Esophagus squamous epithelium (tissue), 5 donors: ENCODE data around the gene MTHFSD. TPM values are rescaled to one million over a fixed set of nuclear protein-coding genes. Genes with fewer than 3 reads are reported as not detected.

Experiments
- DNase-seq: peaks from one replicate; lab custom pipeline; 2025; lab: John Stamatoyannopoulos, UW
- H3K27ac ChIP-seq, 4 donors: fragments of 200-600 bp; sonication (generic); one replicate each; pipeline ENCODE4 v1.5.1; 2016 to 2019; ENCODE audit warnings: mild to moderate bottlenecking in 1 of 4
- H3K27me3 ChIP-seq, 4 donors: fragments of 200-600 bp; sonication (generic); 1 replicate in 3 of 4; 2 replicates in 1 of 4; pipeline versions ENCODE4 v1.5.1 to v1.6.0; 2017 to 2021; ENCODE audit warnings: antibody characterized with exemption in 1 of 4
- H3K36me3 ChIP-seq, 3 donors: fragments of 200-600 bp; sonication (generic); one replicate each; pipeline ENCODE4 v1.5.1; 2016 to 2019
- H3K4me1 ChIP-seq, 3 donors: fragments of 200-600 bp; sonication (generic); one replicate each; pipeline ENCODE4 v1.5.1; 2017 to 2019
- H3K4me3 ChIP-seq, 4 donors: fragments of 200-600 bp; sonication (generic); 1 replicate in 3 of 4; 2 replicates in 1 of 4; pipeline ENCODE4 v1.5.1; 2016 to 2019; ENCODE audit warnings: mild to moderate bottlenecking in 2 of 4, moderate library complexity in 1 of 4
- H3K9me3 ChIP-seq, 3 donors: fragments of 200-600 bp; sonication (generic); one replicate each; pipeline ENCODE4 v1.5.1; 2016 to 2019
- CTCF ChIP-seq, 6 experiments: fragments of 450-650 bp in 4 of 6; fragments of 200-600 bp in 2 of 6; sonication (generic) in 2 of 6; IDR thresholded peaks; one replicate each; pipeline ENCODE4 v1.5.1; 2016 to 2019; ENCODE audit warnings: antibody characterized with exemption in 6 of 6, mild to moderate bottlenecking in 4 of 6, moderate library complexity in 4 of 6
- POLR2A ChIP-seq, 4 donors: fragments of 450-650 bp; IDR thresholded peaks; one replicate each; pipeline ENCODE4 v1.6.1; 2017; ENCODE audit warnings: antibody characterized with exemption in 4 of 4, mild to moderate bottlenecking in 4 of 4, moderate library complexity in 3 of 4
- WGBS, 2 donors: methylation state at CpG; one replicate each; pipeline ENCODE4 v1.1.5; 2018; 5-methylcytosine and 5-hydroxymethylcytosine counted together
- intact Hi-C: fragments of 100-400 bp; cut with DNase I; formaldehyde crosslinking; loops from one replicate; pipeline ENCODE4 v1.15.0; 2022
- total RNA-seq, 4 donors: library from RNA; depleted of rRNA; stranded (reverse); fragments of >200 nt; gene quantifications; one replicate each; pipeline ENCODE4 v1.1.0, GENCODE V29; 2016
- donor health status: DM: yes; HTN: yes; CAD: no.

Gene MTHFSD
- total RNA-seq, 4 donors from 2014 or later = 10.7 to 17.7 (median 14.8) TPM

DNA sequence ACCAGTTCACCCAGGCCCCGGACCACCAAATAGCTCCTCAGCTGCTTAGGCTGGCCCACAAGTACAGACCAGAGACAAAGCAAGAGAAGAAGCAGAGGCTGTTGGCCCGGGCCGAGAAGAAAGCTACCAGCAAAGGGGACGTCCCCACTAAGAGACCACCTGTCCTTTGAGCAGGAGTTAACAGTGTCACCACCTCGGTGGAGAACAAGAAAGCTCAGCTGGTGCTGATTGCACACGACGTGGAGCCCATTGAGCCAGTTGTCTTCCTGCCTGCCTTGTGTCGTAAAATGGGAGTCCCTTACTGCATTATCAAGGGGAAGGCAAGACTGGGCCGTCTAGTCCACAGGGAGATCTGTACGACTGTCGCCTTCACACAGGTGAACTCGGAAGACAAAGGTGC lies 29.3 kb downstream of the MTHFSD start:
- TF ChIP-seq POLR2A (IDR thresholded peaks at IDR 0.05) = no peak
- no peak for TF ChIP-seq CTCF (IDR thresholded peaks at IDR 0.05)
- DNase-seq = no peak
- H3K27ac ChIP-seq = no peak overlapping the region
- H3K9me3 ChIP-seq = no peaks in the 10 kb centered on the region
- peaks cover 0 to 9% (median 0%) of the 10 kb centered on the region in 3 donors for H3K4me1 ChIP-seq
- WGBS, 2 donors = 62 to 71% methylated on average over 7 to 9 of the region's 12 CpGs
- intact Hi-C loops = loop anchor here (10.0 kb wide), 1 partner anchor 701 kb away; no protein-coding TSS in a partner anchor
- no peaks in the 10 kb centered on the region for H3K36me3 ChIP-seq
- no peak overlapping the region for H3K4me3 ChIP-seq
- peaks cover 0 to 34% (median 0%) of the 10 kb centered on the region in 4 donors for H3K27me3 ChIP-seq

- peaks cover 0 to 50% (median 0%) of the 10 kb centered on the region in 4 donors for H3K27me3 ChIP-seq
- H3K27ac ChIP-seq = no peak overlapping the region
- H3K4me1 ChIP-seq = peaks cover 9 to 20% (median 13%) of the 10 kb centered on the region in 3 donors
- H3K4me3 ChIP-seq = no peak overlapping the region
- intact Hi-C loops = loop anchor here (10.0 kb wide), 1 partner anchor 699 kb away; no protein-coding TSS in a partner anchor
- TF ChIP-seq CTCF (IDR thresholded peaks at IDR 0.05) (no peak), POLR2A (IDR thresholded peaks at IDR 0.05) (no peak)
- no peaks in the 10 kb centered on the region for H3K9me3 ChIP-seq
- no peaks in the 10 kb centered on the region for H3K36me3 ChIP-seq
- no peak for DNase-seq
- 18 to 55% methylated on average over 2 to 6 of the region's 6 CpGs for WGBS, 2 donors
These were observed 31.0 kb downstream of the MTHFSD start for GRCh38 chr16:86524029-86524428.

- Histone ChIP-seq H3K27me3 (peaks cover 0 to 58% (median 0%) of the 10 kb centered on the region in 4 donors), H3K4me1 (peaks cover 9 to 26% (median 13%) of the 10 kb centered on the region in 3 donors), H3K36me3 (no peaks in the 10 kb centered on the region), H3K9me3 (no peaks in the 10 kb centered on the region), H3K27ac (no peak overlapping the region), H3K4me3 (no peak overlapping the region)
- WGBS, 2 donors = 80% methylated on average over 1 to 4 of the region's 5 CpGs
- intact Hi-C loops = loop anchor here (10.0 kb wide), 1 partner anchor 698 kb away; no protein-coding TSS in a partner anchor
- TF ChIP-seq POLR2A (IDR thresholded peaks at IDR 0.05) (no peak), CTCF (IDR thresholded peaks at IDR 0.05) (no peak)
- no peak for DNase-seq
These were observed 31.8 kb downstream of the MTHFSD start for GRCh38 chr16:86523166-86523740.

DNA sequence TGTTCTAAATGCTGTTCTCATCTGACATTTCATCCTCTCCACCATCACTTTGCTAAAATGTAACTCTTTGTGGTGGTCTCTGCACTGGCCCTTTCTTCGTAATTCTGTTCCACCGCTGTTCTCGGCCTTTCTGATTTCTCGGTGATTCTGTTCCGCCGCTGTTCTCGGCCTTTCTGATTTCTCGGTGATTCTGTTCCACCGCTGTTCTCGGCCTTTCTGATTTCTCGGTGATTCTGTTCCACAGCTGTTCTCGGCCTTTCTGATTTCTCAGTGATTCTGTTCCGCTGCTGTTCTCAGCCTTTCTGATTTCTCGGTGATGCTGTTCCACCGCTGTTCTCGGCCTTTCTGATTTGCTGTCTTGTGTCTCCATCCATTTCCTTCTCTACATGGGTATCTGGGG lies 32.4 kb downstream of the MTHFSD start:
- DNase-seq = no peak
- TF ChIP-seq POLR2A (IDR thresholded peaks at IDR 0.05) (no peak), CTCF (IDR thresholded peaks at IDR 0.05) (no peak)
- Histone ChIP-seq H3K4me3 (no peak overlapping the region), H3K9me3 (no peaks in the 10 kb centered on the region), H3K4me1 (peaks cover 9 to 32% (median 16%) of the 10 kb centered on the region in 3 donors), H3K36me3 (no peaks in the 10 kb centered on the region), H3K27me3 (peaks cover 0 to 64% (median 0%) of the 10 kb centered on the region in 4 donors), H3K27ac (no peak overlapping the region)
- intact Hi-C loops = loop anchor here (10.0 kb wide), 1 partner anchor 698 kb away; no protein-coding TSS in a partner anchor
- 73 to 76% methylated on average over 15 to 16 of the region's 16 CpGs for WGBS, 2 donors
